Naive thymus-derived CD4-positive, alpha-beta T cell (primary cell): ENCODE results near the gene SRRM4. TPM values are rescaled to one million over a fixed set of nuclear protein-coding genes. Genes with fewer than 3 reads are reported as not detected.

Experiments
- ATAC-seq: fragments of 150-1000 bp; cut with Tn5 transposase; 2 replicates; pipeline ENCODE4 v1.10.0; 2021; ENCODE audit warnings: mild to moderate bottlenecking, moderate library complexity
- CTCF ChIA-PET: fragments of 350-600 bp; sonication (Branson Sonifier 250); formaldehyde crosslinking; loops from one replicate; lab custom pipeline; 2021; ENCODE audit warnings: antibody characterized with exemption; lab: Charles Lee
- POLR2A ChIA-PET: fragments of 350-600 bp; sonication (Branson Sonifier 250); formaldehyde crosslinking; loops from one replicate; lab custom pipeline; 2021; ENCODE audit warnings: antibody characterized with exemption, inconsistent platforms; lab: Charles Lee
- DNase-seq, 9 donors: peaks; one replicate each; pipeline versions ENCODE4 v3.0.0 to v3.0.0-alpha.2; 2020 to 2022; ENCODE audit warnings: mixed read lengths in 1 of 9
- H3K27ac ChIP-seq: one replicate; pipeline ENCODE4 v1.7.0; 2013; ENCODE audit warnings: mild to moderate bottlenecking, low read depth, low read length, moderate library complexity
- H3K27me3 ChIP-seq, 2 donors: one replicate each; pipeline ENCODE4 v1.7.0; 2013; ENCODE audit warnings: low read length in 2 of 2, mild to moderate bottlenecking in 2 of 2, moderate library complexity in 2 of 2; ENCODE audit not compliant: control insufficient read depth in 2 of 2, insufficient read depth in 2 of 2
- H3K36me3 ChIP-seq, 3 experiments: 1 replicate in 2 of 3; 2 replicates in 1 of 3; pipeline ENCODE4 v1.7.0; 2013; ENCODE audit warnings: low read length in 3 of 3, mild to moderate bottlenecking in 3 of 3, moderate library complexity in 1 of 3; ENCODE audit not compliant: insufficient read depth in 3 of 3, control insufficient read depth in 2 of 3
- H3K4me1 ChIP-seq, 2 donors: one replicate each; pipeline ENCODE4 v1.7.0; 2013; ENCODE audit warnings: low read length in 2 of 2, mild to moderate bottlenecking in 2 of 2, moderate library complexity in 1 of 2; ENCODE audit not compliant: control insufficient read depth in 2 of 2, insufficient read depth in 2 of 2
- H3K4me3 ChIP-seq: 2 replicates; pipeline ENCODE4 v1.7.0; 2013; ENCODE audit warnings: mild to moderate bottlenecking, low read length
- H3K9me3 ChIP-seq, 3 experiments: 1 replicate in 2 of 3; 2 replicates in 1 of 3; pipeline ENCODE4 v1.7.0; 2013; ENCODE audit warnings: low read length in 3 of 3; ENCODE audit not compliant: control insufficient read depth in 2 of 3
- H3K27ac Mint-ChIP-seq, 9 donors: one replicate each; pipeline ENCODE4 v1.8.0; 2020 to 2022; ENCODE audit warnings: mixed read lengths in 9 of 9, mild to moderate bottlenecking in 8 of 9, moderate library complexity in 5 of 9, inconsistent platforms in 2 of 9
- H3K27me3 Mint-ChIP-seq, 5 donors: one replicate each; pipeline ENCODE4 v1.8.0; 2021 to 2022; ENCODE audit warnings: mixed read lengths in 5 of 5, mild to moderate bottlenecking in 1 of 5
- H3K36me3 Mint-ChIP-seq, 5 donors: one replicate each; pipeline ENCODE4 v1.8.0; 2020 to 2022; ENCODE audit warnings: mixed read lengths in 5 of 5, mild to moderate bottlenecking in 3 of 5, inconsistent platforms in 1 of 5
- H3K4me1 Mint-ChIP-seq, 7 donors: one replicate each; pipeline ENCODE4 v1.8.0; 2020 to 2022; ENCODE audit warnings: mixed read lengths in 7 of 7, mild to moderate bottlenecking in 3 of 7, inconsistent platforms in 1 of 7
- H3K4me3 Mint-ChIP-seq, 10 donors: one replicate each; pipeline ENCODE4 v1.8.0; 2020 to 2022; ENCODE audit warnings: mild to moderate bottlenecking in 10 of 10, mixed read lengths in 10 of 10, moderate library complexity in 6 of 10, inconsistent platforms in 2 of 10
- H3K9me3 Mint-ChIP-seq, 11 donors: one replicate each; pipeline ENCODE4 v1.8.0; 2020 to 2022; ENCODE audit warnings: mixed read lengths in 11 of 11, mild to moderate bottlenecking in 4 of 11, inconsistent platforms in 1 of 11, moderate library complexity in 1 of 11
- intact Hi-C, 2 donors: fragments of 100-400 bp; cut with micrococcal nuclease; formaldehyde crosslinking; loops; one replicate each; pipeline ENCODE4 v1.15.1; 2023
- polyA plus RNA-seq, 2 donors: library from polyadenylated mRNA; unstranded; fragments of 300-500 nt; fragmentation: Illumina TruSeq; gene quantifications; one replicate each; pipeline ENCODE4 v1.2.3, GENCODE V29; 2021
- total RNA-seq, 6 experiments: library from RNA in 5 of 6; stranded (reverse) in 5 of 6; gene quantifications; 1 replicate in 5 of 6; 2 replicates in 1 of 6; pipeline ENCODE4 v1.2.3 and lab custom pipeline; 2021 to 2026

The SRRM4 gene
- total and polyA plus RNA-seq, 7 experiments from 2014 or later, result not detected

GRCh38 chr12:119180380-119181040 lies 199.2 kb downstream of the SRRM4 start:
- CTCF ChIA-PET, result no interaction called here
- POLR2A ChIA-PET, result no interaction called here
- no peak overlapping the region for H3K27ac ChIP-seq
- H3K4me1 ChIP-seq, result no peaks in the 10 kb centered on the region
- Mint-ChIP-seq H3K27me3 (peaks cover 3 to 26% (median 20%) of the 10 kb centered on the region in 5 donors), H3K4me3 (no peak overlapping the region), H3K27ac (no peak overlapping the region), H3K36me3 (no peaks in the 10 kb centered on the region), H3K9me3 (no peaks in the 10 kb centered on the region), H3K4me1 (no peaks in the 10 kb centered on the region)
- DNase-seq (no peak), ATAC-seq (no peak)
- intact Hi-C loops, result no loop called here
- no peak overlapping the region for H3K4me3 ChIP-seq
- H3K36me3 ChIP-seq, result no peaks in the 10 kb centered on the region
- H3K27me3 ChIP-seq, result no peaks in the 10 kb centered on the region
- no peaks in the 10 kb centered on the region for H3K9me3 ChIP-seq

- DNase-seq, result no peak
- Histone ChIP-seq H3K27ac (no peak overlapping the region), H3K9me3 (no peaks in the 10 kb centered on the region), H3K4me1 (no peaks in the 10 kb centered on the region), H3K4me3 (no peak overlapping the region), H3K36me3 (no peaks in the 10 kb centered on the region), H3K27me3 (no peaks in the 10 kb centered on the region)
- intact Hi-C loops, result no loop called here
- no peak for ATAC-seq
- H3K4me3 Mint-ChIP-seq, result no peak overlapping the region
- no peaks in the 10 kb centered on the region for H3K4me1 Mint-ChIP-seq
- H3K27me3 Mint-ChIP-seq, result peaks cover 3 to 28% (median 20%) of the 10 kb centered on the region in 5 donors
- ChIA-PET POLR2A (no interaction called here), CTCF (no interaction called here)
- H3K27ac Mint-ChIP-seq, result no peak overlapping the region
- no peaks in the 10 kb centered on the region for H3K36me3 Mint-ChIP-seq
- no peaks in the 10 kb centered on the region for H3K9me3 Mint-ChIP-seq
These were observed 199.9 kb downstream of the SRRM4 start for GRCh38 chr12:119181202-119181601.

GRCh38 chr12:119181944-119182343 lies 200.6 kb downstream of the SRRM4 start:
- Histone ChIP-seq H3K27me3 (no peaks in the 10 kb centered on the region), H3K4me1 (no peaks in the 10 kb centered on the region), H3K36me3 (no peaks in the 10 kb centered on the region), H3K9me3 (no peaks in the 10 kb centered on the region), H3K27ac (no peak overlapping the region), H3K4me3 (no peak overlapping the region)
- ChIA-PET POLR2A (no interaction called here), CTCF (no interaction called here)
- Mint-ChIP-seq H3K36me3 (no peaks in the 10 kb centered on the region), H3K4me3 (no peak overlapping the region), H3K27me3 (peaks cover 3 to 25% (median 13%) of the 10 kb centered on the region in 5 donors), H3K4me1 (no peaks in the 10 kb centered on the region), H3K9me3 (no peaks in the 10 kb centered on the region), H3K27ac (no peak overlapping the region)
- ATAC-seq (no peak), DNase-seq (no peak)
- intact Hi-C loops, result no loop called here

- POLR2A ChIA-PET, result no interaction called here
- Mint-ChIP-seq H3K4me1 (no peaks in the 10 kb centered on the region), H3K36me3 (no peaks in the 10 kb centered on the region), H3K9me3 (no peaks in the 10 kb centered on the region), H3K27me3 (peaks cover 3 to 17% (median 8%) of the 10 kb centered on the region in 5 donors), H3K4me3 (no peak overlapping the region), H3K27ac (no peak overlapping the region)
- Histone ChIP-seq H3K4me3 (no peak overlapping the region), H3K27ac (no peak overlapping the region), H3K36me3 (no peaks in the 10 kb centered on the region), H3K27me3 (no peaks in the 10 kb centered on the region), H3K9me3 (no peaks in the 10 kb centered on the region), H3K4me1 (no peaks in the 10 kb centered on the region)
- intact Hi-C loops, result no loop called here
- no peak for DNase-seq
- no peak for ATAC-seq
- CTCF ChIA-PET, result no interaction called here
These were observed 201.6 kb downstream of the SRRM4 start for GRCh38 chr12:119182701-119183493.

- Mint-ChIP-seq H3K9me3 (no peaks in the 10 kb centered on the region), H3K4me1 (no peaks in the 10 kb centered on the region), H3K36me3 (no peaks in the 10 kb centered on the region), H3K27me3 (peaks cover 0 to 13% (median 0%) of the 10 kb centered on the region in 5 donors), H3K4me3 (no peak overlapping the region), H3K27ac (no peak overlapping the region)
- Histone ChIP-seq H3K36me3 (no peaks in the 10 kb centered on the region), H3K27me3 (no peaks in the 10 kb centered on the region), H3K4me3 (no peak overlapping the region), H3K4me1 (no peaks in the 10 kb centered on the region), H3K27ac (no peak overlapping the region), H3K9me3 (no peaks in the 10 kb centered on the region)
- intact Hi-C loops, result no loop called here
- ATAC-seq, result no peak
- CTCF ChIA-PET, result no interaction called here
- DNase-seq, result no peak
- POLR2A ChIA-PET, result no interaction called here
These were observed 202.8 kb downstream of the SRRM4 start for GRCh38 chr12:119183942-119184695.

- Histone ChIP-seq H3K27me3 (no peaks in the 10 kb centered on the region), H3K27ac (no peak overlapping the region), H3K36me3 (no peaks in the 10 kb centered on the region), H3K4me1 (no peaks in the 10 kb centered on the region), H3K4me3 (no peak overlapping the region), H3K9me3 (no peaks in the 10 kb centered on the region)
- Mint-ChIP-seq H3K36me3 (no peaks in the 10 kb centered on the region), H3K27ac (no peak overlapping the region), H3K27me3 (peaks cover 0 to 5% (median 0%) of the 10 kb centered on the region in 5 donors), H3K4me1 (peaks cover 0 to 2% (median 0%) of the 10 kb centered on the region in 7 donors), H3K9me3 (peaks cover 0 to 10% (median 2%) of the 10 kb centered on the region in 11 donors), H3K4me3 (no peak overlapping the region)
- ATAC-seq (no peak), DNase-seq (no peak)
- POLR2A ChIA-PET, result no interaction called here
- intact Hi-C loops, result no loop called here
- CTCF ChIA-PET, result no interaction called here
These were observed 213.9 kb downstream of the SRRM4 start for GRCh38 chr12:119195256-119195655.
